GM12892 (cell line): ENCODE data around the gene DNAH11.

ENCODE experiments used
- DNase-seq: peaks from one replicate; pipeline ENCODE4 v3.0.0; 2011; ENCODE audit not compliant: insufficient read length
- FAIRE-seq: peaks from 2 replicates; lab custom pipeline; 2011; peaks lifted over from hg19 to GRCh38; lab: Jason Lieb, UNC
- POLR2A ChIP-seq: IDR thresholded peaks from 2 replicates; pipeline ENCODE4 v1.6.1; 2011; ENCODE audit warnings: low read depth, low read length, control low read depth
- POLR2AphosphoS5 ChIP-seq: IDR thresholded peaks from 2 replicates; pipeline ENCODE4 v1.6.1; 2011; ENCODE audit warnings: low read depth, low read length, control low read depth
- TAF1 ChIP-seq: IDR thresholded peaks from 2 replicates; pipeline ENCODE4 v1.6.1; 2011; ENCODE audit warnings: low read depth, mild to moderate bottlenecking, control low read depth, low read length, borderline replicate concordance

DNAH11 gene

GRCh38 chr7:21603462-21603861 is 60.6 kb downstream of the DNAH11 start:
- FAIRE-seq, result no peak
- DNase-seq, result no peak

GRCh38 chr7:21603972-21604749 is 61.3 kb downstream of the DNAH11 start:
- FAIRE-seq, result peak; percentile 36
- TF ChIP-seq POLR2AphosphoS5 (no peak), POLR2A (no peak), TAF1 (no peak)
- no peak for DNase-seq

More at GRCh38 chr7:21603462-21603861, 60.6 kb downstream of the DNAH11 start:
- TF ChIP-seq TAF1 (no peak), POLR2AphosphoS5 (no peak), POLR2A (no peak)

- DNase-seq, result no peak
- TF ChIP-seq POLR2A (no peak), TAF1 (no peak), POLR2AphosphoS5 (no peak)
- no peak for FAIRE-seq
Measured at GRCh38 chr7:21605008-21605585, 62.3 kb downstream of the DNAH11 start.

GRCh38 chr7:21608465-21608864 is 65.6 kb downstream of the DNAH11 start:
- no peak for TF ChIP-seq POLR2AphosphoS5
- TF ChIP-seq POLR2A, result no peak
- TF ChIP-seq TAF1, result no peak

GRCh38 chr7:21611129-21611528 is 68.3 kb downstream of the DNAH11 start:
- FAIRE-seq (no peak), DNase-seq (no peak)
- TF ChIP-seq POLR2A (no peak), TAF1 (no peak), POLR2AphosphoS5 (no peak)

More at GRCh38 chr7:21608465-21608864, 65.6 kb downstream of the DNAH11 start:
- FAIRE-seq, result no peak
- DNase-seq, result no peak

- TF ChIP-seq POLR2A (no peak), POLR2AphosphoS5 (no peak), TAF1 (no peak)
- FAIRE-seq (no peak), DNase-seq (no peak)
Measured at GRCh38 chr7:21616091-21616490, 73.3 kb downstream of the DNAH11 start.

GRCh38 chr7:21616796-21617436 is 74.1 kb downstream of the DNAH11 start:
- no peak for FAIRE-seq
- DNase-seq, result no peak
- TF ChIP-seq TAF1 (no peak), POLR2AphosphoS5 (no peak), POLR2A (no peak)

- FAIRE-seq, result no peak
Measured at GRCh38 chr7:21617513-21617912, 74.7 kb downstream of the DNAH11 start.

GRCh38 chr7:21617916-21618390 is 75.1 kb downstream of the DNAH11 start:
- DNase-seq (no peak), FAIRE-seq (no peak)
- TF ChIP-seq POLR2AphosphoS5 (no peak), TAF1 (no peak), POLR2A (no peak)

More at GRCh38 chr7:21617513-21617912, 74.7 kb downstream of the DNAH11 start:
- TF ChIP-seq POLR2A (no peak), POLR2AphosphoS5 (no peak), TAF1 (no peak)
- no peak for DNase-seq

GRCh38 chr7:21618706-21619105 is 75.9 kb downstream of the DNAH11 start:
- TF ChIP-seq POLR2AphosphoS5 (no peak), TAF1 (no peak), POLR2A (no peak)
- no peak for FAIRE-seq

GRCh38 chr7:21620054-21620453 is 77.2 kb downstream of the DNAH11 start:
- TF ChIP-seq POLR2A (no peak), POLR2AphosphoS5 (no peak), TAF1 (no peak)
- DNase-seq (no peak), FAIRE-seq (no peak)

More at GRCh38 chr7:21618706-21619105, 75.9 kb downstream of the DNAH11 start:
- no peak for DNase-seq
